H9 (cell line): Measurements from ENCODE around the gene USPL1. TPM values are rescaled to one million over a fixed set of nuclear protein-coding genes. Genes with fewer than 3 reads are reported as not detected.

ENCODE experiments used
- DNase-seq: peaks from one replicate; pipeline ENCODE4 v3.0.0-alpha.2; 2017
- H2AFZ ChIP-seq: one replicate; pipeline ENCODE4 v1.6.1; 2013; ENCODE audit warnings: mild to moderate bottlenecking, low read length, control low read depth, moderate library complexity
- H2AK5ac ChIP-seq: 2 replicates; pipeline ENCODE4 v1.6.1; 2013; ENCODE audit warnings: low read length, control low read depth, mixed read lengths; ENCODE audit not compliant: insufficient read length
- H2BK120ac ChIP-seq: one replicate; pipeline ENCODE4 v1.6.1; 2013; ENCODE audit warnings: low read depth, mild to moderate bottlenecking, low read length, control low read depth, inconsistent platforms; ENCODE audit not compliant: poor library complexity, severe bottlenecking
- H2BK12ac ChIP-seq: 2 replicates; pipeline ENCODE4 v1.6.1; 2013; ENCODE audit warnings: low read length, control low read depth, mixed read lengths, low read depth; ENCODE audit not compliant: insufficient read length
- H2BK15ac ChIP-seq: 2 replicates; pipeline ENCODE4 v1.6.1; 2013; ENCODE audit warnings: low read depth, low read length, control low read depth
- H2BK20ac ChIP-seq: one replicate; pipeline ENCODE4 v1.6.1; 2013; ENCODE audit warnings: low read depth, mild to moderate bottlenecking, low read length, control low read depth, inconsistent platforms; ENCODE audit not compliant: poor library complexity, severe bottlenecking
- H2BK5ac ChIP-seq: 2 replicates; pipeline ENCODE4 v1.6.1; 2013; ENCODE audit warnings: low read length, control low read depth, mixed read lengths; ENCODE audit not compliant: insufficient read length
- H3K14ac ChIP-seq: 2 replicates; pipeline ENCODE4 v1.6.1; 2013; ENCODE audit warnings: low read length, control low read depth; ENCODE audit not compliant: insufficient read depth
- H3K18ac ChIP-seq: 2 replicates; pipeline ENCODE4 v1.6.1; 2013; ENCODE audit warnings: low read depth, mild to moderate bottlenecking, mixed read lengths, low read length, control low read depth; ENCODE audit not compliant: insufficient read length
- H3K23ac ChIP-seq: 2 replicates; pipeline ENCODE4 v1.6.1; 2013; ENCODE audit warnings: low read length, control low read depth, mixed read lengths, low read depth; ENCODE audit not compliant: insufficient read length
- H3K23me2 ChIP-seq: 2 replicates; pipeline ENCODE4 v1.6.1; 2013; ENCODE audit warnings: low read depth, mild to moderate bottlenecking, mixed read lengths, low read length, control low read depth; ENCODE audit not compliant: insufficient read length, poor library complexity, severe bottlenecking
- H3K27ac ChIP-seq: 2 replicates; pipeline ENCODE4 v1.5.1; 2013; ENCODE audit warnings: low read length, control low read depth, mixed read lengths, low read depth; ENCODE audit not compliant: insufficient read length
- H3K27me3 ChIP-seq: 2 replicates; pipeline ENCODE4 v1.6.1; 2013; ENCODE audit warnings: low read length, control low read depth, inconsistent platforms; ENCODE audit not compliant: insufficient read depth
- H3K4ac ChIP-seq: 2 replicates; pipeline ENCODE4 v1.6.1; 2013; ENCODE audit warnings: low read depth, mild to moderate bottlenecking, control low read depth, inconsistent platforms, low read length, moderate library complexity
- H3K4me1 ChIP-seq: 2 replicates; pipeline ENCODE4 v1.6.1; 2013; ENCODE audit warnings: low read length, control low read depth, inconsistent platforms; ENCODE audit not compliant: insufficient read depth
- H3K4me2 ChIP-seq: 2 replicates; pipeline ENCODE4 v1.6.1; 2013; ENCODE audit warnings: low read length, control low read depth, mixed read lengths; ENCODE audit not compliant: insufficient read length, insufficient read depth
- H3K56ac ChIP-seq: 2 replicates; pipeline ENCODE4 v1.6.1; 2013; ENCODE audit warnings: low read depth, mild to moderate bottlenecking, mixed read lengths, low read length, control low read depth; ENCODE audit not compliant: insufficient read length
- H3K79me1 ChIP-seq: 2 replicates; pipeline ENCODE4 v1.6.1; 2013; ENCODE audit warnings: low read depth, mild to moderate bottlenecking, moderate library complexity, low read length, control low read depth, inconsistent platforms; ENCODE audit not compliant: insufficient read depth, poor library complexity, severe bottlenecking
- H3K79me2 ChIP-seq: 2 replicates; pipeline ENCODE4 v1.6.1; 2013; ENCODE audit warnings: low read length, control low read depth, inconsistent platforms; ENCODE audit not compliant: insufficient read depth
- H3K9ac ChIP-seq: 2 replicates; pipeline ENCODE4 v1.6.1; 2013; ENCODE audit warnings: low read length, control low read depth, mixed read lengths; ENCODE audit not compliant: insufficient read length; ENCODE audit errors: extremely low read depth
- H3K9me3 ChIP-seq: one replicate; pipeline ENCODE4 v1.6.1; 2013; ENCODE audit warnings: low read depth, low read length, inconsistent platforms; ENCODE audit not compliant: control insufficient read depth
- H3T11ph ChIP-seq: one replicate; pipeline ENCODE4 v1.6.1; 2013; ENCODE audit warnings: mild to moderate bottlenecking, low read length, control low read depth, inconsistent platforms
- H4K20me1 ChIP-seq: one replicate; pipeline ENCODE4 v1.6.1; 2013; ENCODE audit not compliant: control insufficient read depth, insufficient read length, insufficient read depth
- H4K5ac ChIP-seq: 2 replicates; pipeline ENCODE4 v1.6.1; 2013; ENCODE audit warnings: low read depth, mild to moderate bottlenecking, mixed read lengths, low read length, control low read depth; ENCODE audit not compliant: insufficient read length
- H4K8ac ChIP-seq: replicated peaks from 2 replicates; pipeline ENCODE4 v1.6.1; 2013; ENCODE audit warnings: low read length, control low read depth, mixed read lengths, low read depth; ENCODE audit not compliant: insufficient read length
- H4K91ac ChIP-seq: 2 replicates; pipeline ENCODE4 v1.6.1; 2013; ENCODE audit warnings: low read depth, mild to moderate bottlenecking, moderate library complexity, mixed read lengths, low read length, control low read depth; ENCODE audit not compliant: insufficient read length
- H3K27ac Mint-ChIP-seq, 3 experiments: 2 replicates in 2 of 3; 3 replicates in 1 of 3; pipeline ENCODE4 v1.8.0; 2020 to 2021; ENCODE audit warnings: mixed read lengths in 3 of 3, mild to moderate bottlenecking in 1 of 3, moderate library complexity in 1 of 3
- H3K27me3 Mint-ChIP-seq: 2 replicates; pipeline ENCODE4 v1.8.0; 2021; ENCODE audit warnings: low read depth, mild to moderate bottlenecking, moderate library complexity, mixed read lengths
- H3K36me3 Mint-ChIP-seq, 3 experiments: 2 replicates in 2 of 3; 3 replicates in 1 of 3; pipeline ENCODE4 v1.8.0; 2020 to 2021; ENCODE audit warnings: low read depth in 3 of 3, mixed read lengths in 3 of 3; ENCODE audit not compliant: insufficient read depth in 1 of 3
- H3K4me1 Mint-ChIP-seq, 2 experiments: 2 replicates each; pipeline ENCODE4 v1.8.0; 2020; ENCODE audit warnings: mixed read lengths in 2 of 2
- H3K4me3 Mint-ChIP-seq, 2 experiments: 2 replicates in 1 of 2; 3 replicates in 1 of 2; pipeline ENCODE4 v1.8.0; 2020 to 2021; ENCODE audit warnings: mild to moderate bottlenecking in 2 of 2, mixed read lengths in 2 of 2, moderate library complexity in 1 of 2
- H3K9me3 Mint-ChIP-seq, 2 experiments: 2 replicates in 1 of 2; 3 replicates in 1 of 2; pipeline ENCODE4 v1.8.0; 2020; ENCODE audit warnings: mild to moderate bottlenecking in 2 of 2, mixed read lengths in 2 of 2, moderate library complexity in 1 of 2
- CTCF ChIP-seq: fragments of 200-600 bp; sonication (generic); conservative IDR thresholded peaks from 3 replicates; pipeline ENCODE4 v1.8.0; 2021; ENCODE audit warnings: antibody characterized with exemption, mild to moderate bottlenecking
- WGBS: extraction: QIAGEN DNeasy Blood & Tissue Kit; methylation state at CpG from one replicate; pipeline ENCODE4 v1.1.7; 2013; ENCODE audit warnings: missing lambda C conversion rate, low lambda C conversion rate, mixed read lengths; ENCODE audit not compliant: insufficient read length; ENCODE audit errors: extremely low coverage; 5-methylcytosine and 5-hydroxymethylcytosine counted together
- total RNA-seq: library from RNA; stranded (reverse); gene quantifications from 2 replicates; pipeline ENCODE4 v1.2.1, GENCODE V29; 2021

Gene USPL1
- total RNA-seq, 1 experiment from 2014 or later: 17.6 TPM

GRCh38 chr13:30601836-30602235 is 15.9 kb upstream of the USPL1 start:
- Histone ChIP-seq H3K4me2 (no peak overlapping the region), H2BK5ac (no peak overlapping the region), H2BK20ac (no peak overlapping the region), H2BK12ac (no peak overlapping the region), H2BK120ac (no peak overlapping the region), H3K27me3 (no peaks in the 10 kb centered on the region), H4K20me1 (no peaks in the 10 kb centered on the region), H3K4ac (no peak overlapping the region), H2BK15ac (0 out of 2 replicates have a peak overlapping the region, but pooled peaks have one; percentile 61), H3K79me1 (no peaks in the 10 kb centered on the region), H3K56ac (no peak overlapping the region), H3K23ac (no peak overlapping the region), H3K14ac (no peak overlapping the region; the same call in 1 of the 2 replicates), H2AK5ac (no peak overlapping the region), H4K91ac (no peak overlapping the region), H4K8ac (no peak overlapping the region), H3K23me2 (no peaks in the 10 kb centered on the region), H3K79me2 (no peaks in the 10 kb centered on the region), H3K27ac (no peak overlapping the region), H2AFZ (no peak overlapping the region), H4K5ac (no peak overlapping the region), H3K18ac (no peak overlapping the region), H3K9me3 (no peaks in the 10 kb centered on the region), H3T11ph (no peak overlapping the region), H3K9ac (no peak overlapping the region), H3K4me1 (no peaks in the 10 kb centered on the region)
- 0 out of 7 replicates have a peak overlapping the region, but pooled peaks of 2 of the 3 experiments have one; percentile 12 to 21 for H3K27ac Mint-ChIP-seq
- H3K27me3 Mint-ChIP-seq: no peaks in the 10 kb centered on the region
- peaks cover 2 to 6% of the 10 kb centered on the region in 2 experiments; a peak in 3 of 4 replicates for H3K4me1 Mint-ChIP-seq
- WGBS: no CpG with 5 or more reads among the region's 8 CpGs
- no peaks in the 10 kb centered on the region for H3K9me3 Mint-ChIP-seq
- no peaks in the 10 kb centered on the region for H3K36me3 Mint-ChIP-seq
- no peak for DNase-seq
- H3K4me3 Mint-ChIP-seq: no peak overlapping the region
- TF ChIP-seq CTCF: no peak
